Mucosa of rectum (tissue), 2 donors: ENCODE results near the gene PLS3.

Source experiments
- H3K27ac ChIP-seq, 2 donors: one replicate each; pipeline ENCODE4 v1.7.0; 2013; ENCODE audit warnings: inconsistent platforms in 2 of 2, low read depth in 2 of 2, low read length in 2 of 2
- H3K27me3 ChIP-seq, 2 donors: one replicate each; pipeline ENCODE4 v1.7.0; 2013; ENCODE audit warnings: low read length in 2 of 2; ENCODE audit not compliant: control insufficient read depth in 2 of 2, insufficient read depth in 2 of 2
- H3K36me3 ChIP-seq, 2 donors: one replicate each; pipeline ENCODE4 v1.7.0; 2013; ENCODE audit warnings: low read length in 2 of 2; ENCODE audit not compliant: control insufficient read depth in 2 of 2, insufficient read depth in 2 of 2
- H3K4me1 ChIP-seq, 2 donors: one replicate each; pipeline ENCODE4 v1.7.0; 2013; ENCODE audit warnings: low read length in 2 of 2, mild to moderate bottlenecking in 1 of 2; ENCODE audit not compliant: control insufficient read depth in 2 of 2, insufficient read depth in 2 of 2
- H3K4me3 ChIP-seq, 2 donors: one replicate each; pipeline ENCODE4 v1.7.0; 2013; ENCODE audit warnings: low read length in 2 of 2
- H3K9ac ChIP-seq, 2 donors: one replicate each; pipeline ENCODE4 v1.7.0; 2013; ENCODE audit warnings: low read length in 2 of 2, low read depth in 1 of 2, mild to moderate bottlenecking in 1 of 2
- H3K9me3 ChIP-seq, 2 donors: one replicate each; pipeline ENCODE4 v1.7.0; 2013; ENCODE audit warnings: low read length in 2 of 2; ENCODE audit not compliant: control insufficient read depth in 2 of 2
- donor health status: healthy.
- donor health status: Normal muscosa, but diverticular disease.

Gene PLS3

DNA sequence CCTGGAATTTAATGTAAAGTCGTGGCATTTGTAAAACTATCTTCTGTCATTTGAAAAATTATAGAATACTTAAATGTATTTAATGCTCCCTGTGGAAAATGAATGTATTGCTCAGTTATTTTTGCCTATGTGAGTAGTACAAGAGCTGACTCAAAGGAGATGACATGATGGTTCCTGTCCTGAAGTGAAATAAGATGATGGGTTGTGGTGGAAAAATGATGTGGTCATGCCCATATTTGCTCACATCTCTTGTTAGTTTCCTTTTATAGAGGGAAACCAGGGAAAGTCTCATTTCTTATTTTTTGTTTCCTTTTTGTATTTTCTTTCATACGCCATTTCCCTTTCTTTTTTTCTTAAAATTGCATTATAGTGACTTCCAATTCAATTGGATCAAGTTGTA is 23.7 kb downstream of the PLS3 start:
- Histone ChIP-seq H3K9me3 (no peaks in the 10 kb centered on the region), H3K36me3 (no peaks in the 10 kb centered on the region), H3K4me3 (no peak overlapping the region), H3K27me3 (no peaks in the 10 kb centered on the region), H3K9ac (no peak overlapping the region), H3K4me1 (no peaks in the 10 kb centered on the region), H3K27ac (no peak overlapping the region)

DNA sequence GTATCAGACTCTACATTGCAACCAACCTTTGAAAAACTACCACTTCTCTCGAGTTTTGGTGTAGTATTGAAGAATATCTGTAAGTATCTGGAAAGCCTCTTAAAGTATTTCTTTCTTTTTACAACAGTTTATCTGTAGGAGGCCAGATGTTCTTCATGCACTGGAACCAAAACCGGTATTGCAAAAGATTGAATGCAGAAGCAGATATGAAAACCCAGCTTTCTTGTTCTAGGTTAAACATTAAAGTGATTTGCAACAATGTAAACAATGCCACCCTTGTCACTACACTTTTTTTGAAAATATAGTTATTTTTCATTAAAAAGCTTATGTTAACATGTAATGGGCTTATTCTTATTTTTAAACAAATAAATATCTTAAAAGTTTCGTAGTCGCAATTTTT is 27.2 kb downstream of the PLS3 start:
- Histone ChIP-seq H3K9me3 (no peaks in the 10 kb centered on the region), H3K36me3 (no peaks in the 10 kb centered on the region), H3K9ac (no peak overlapping the region), H3K4me3 (no peak overlapping the region), H3K27me3 (peaks cover 0 to 3% of the 10 kb centered on the region in 2 donors), H3K4me1 (no peaks in the 10 kb centered on the region), H3K27ac (no peak overlapping the region)

DNA sequence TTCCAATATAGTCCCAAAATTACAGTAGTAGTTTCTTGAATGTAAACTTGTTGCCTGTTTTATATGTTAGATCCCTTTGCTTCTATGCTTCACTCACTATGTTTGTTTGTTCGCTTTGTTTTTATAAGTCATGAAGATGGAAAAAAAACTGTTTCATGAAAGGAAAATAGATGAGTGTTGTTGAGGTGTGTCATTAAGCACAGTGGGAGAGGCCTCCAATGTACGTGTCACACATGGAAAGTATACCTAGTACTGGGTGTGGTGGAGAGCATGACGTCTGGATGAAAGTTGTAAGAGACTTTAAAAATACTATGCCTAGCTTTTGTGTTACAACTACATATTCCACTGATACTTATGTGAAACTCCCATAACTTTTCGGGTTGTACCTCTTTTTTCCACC is 28.4 kb downstream of the PLS3 start:
- Histone ChIP-seq H3K4me3 (no peak overlapping the region), H3K9me3 (no peaks in the 10 kb centered on the region), H3K4me1 (no peaks in the 10 kb centered on the region), H3K27me3 (peaks cover 0 to 3% of the 10 kb centered on the region in 2 donors), H3K9ac (no peak overlapping the region), H3K27ac (no peak overlapping the region), H3K36me3 (no peaks in the 10 kb centered on the region)

DNA sequence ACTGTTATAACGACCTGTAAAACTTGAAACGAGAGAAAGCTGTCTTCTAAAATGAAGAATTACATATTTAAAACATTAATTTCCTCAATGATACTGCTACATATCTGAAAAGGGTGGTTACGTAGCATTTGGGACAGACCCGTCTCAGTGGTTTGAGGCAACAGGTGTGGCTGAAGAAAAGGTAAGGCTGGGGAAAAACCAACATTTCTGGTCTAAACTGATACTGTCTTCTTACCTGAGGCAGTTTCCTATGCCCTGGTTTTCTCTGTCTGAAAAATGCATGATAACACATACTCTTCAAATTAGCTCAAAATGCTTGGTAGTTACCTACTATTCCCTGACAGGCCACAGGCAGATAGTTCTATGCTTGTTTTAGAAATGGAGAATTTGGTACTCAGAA is 30.4 kb downstream of the PLS3 start:
- H3K4me1 ChIP-seq: no peaks in the 10 kb centered on the region
- no peaks in the 10 kb centered on the region for H3K9me3 ChIP-seq
- H3K27ac ChIP-seq: no peak overlapping the region
- peaks cover 0 to 3% of the 10 kb centered on the region in 2 donors for H3K27me3 ChIP-seq
- no peaks in the 10 kb centered on the region for H3K36me3 ChIP-seq
- no peak overlapping the region for H3K9ac ChIP-seq
- H3K4me3 ChIP-seq: no peak overlapping the region

DNA sequence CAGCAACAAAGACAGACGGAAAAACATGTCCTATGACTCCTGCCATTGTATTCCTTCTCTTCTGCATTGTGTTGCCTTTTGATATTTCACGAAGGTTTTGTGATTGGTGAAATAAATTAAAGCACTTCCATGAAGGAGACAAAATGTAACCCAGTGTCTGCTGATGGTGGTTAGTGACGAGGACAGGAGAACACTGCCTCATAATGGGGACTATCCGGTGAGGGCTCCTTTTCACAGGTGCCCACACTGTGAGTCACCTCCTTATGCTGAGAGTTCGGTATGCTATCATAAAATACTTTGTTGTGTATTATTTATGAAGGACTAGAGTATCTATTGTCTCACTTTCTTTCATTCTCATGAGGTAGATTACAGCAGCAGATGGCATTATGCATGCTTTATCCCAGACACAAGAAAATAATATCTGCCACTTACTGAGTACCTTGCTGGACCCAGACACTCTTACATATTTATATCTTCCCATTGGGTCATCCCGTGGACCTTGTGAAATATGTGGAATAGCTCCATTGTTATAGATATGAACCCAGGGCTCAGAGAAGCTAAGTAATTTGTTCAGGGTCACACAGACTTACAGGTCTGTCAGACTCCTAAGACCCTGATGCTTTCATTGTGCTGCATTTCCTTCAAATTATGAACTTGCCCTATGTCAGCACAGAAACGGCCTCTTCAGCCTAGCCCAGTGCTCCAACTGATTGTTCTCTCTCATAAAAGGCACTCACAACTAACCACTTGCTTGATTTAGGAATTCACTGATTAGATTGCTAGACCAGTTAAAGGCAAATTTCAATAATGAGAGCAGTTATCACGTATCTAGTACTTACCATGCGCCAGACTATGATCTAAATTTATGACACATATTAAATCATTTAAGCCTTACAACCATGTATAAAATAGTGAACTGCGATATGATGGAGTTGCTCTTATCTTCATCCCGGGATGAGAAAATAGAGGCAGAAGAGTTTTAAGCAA is 31.2 kb downstream of the PLS3 start:
- Histone ChIP-seq H3K36me3 (no peaks in the 10 kb centered on the region), H3K9me3 (no peaks in the 10 kb centered on the region), H3K4me1 (no peaks in the 10 kb centered on the region), H3K9ac (no peak overlapping the region), H3K27me3 (peaks cover 0 to 3% of the 10 kb centered on the region in 2 donors), H3K27ac (no peak overlapping the region), H3K4me3 (no peak overlapping the region)

DNA sequence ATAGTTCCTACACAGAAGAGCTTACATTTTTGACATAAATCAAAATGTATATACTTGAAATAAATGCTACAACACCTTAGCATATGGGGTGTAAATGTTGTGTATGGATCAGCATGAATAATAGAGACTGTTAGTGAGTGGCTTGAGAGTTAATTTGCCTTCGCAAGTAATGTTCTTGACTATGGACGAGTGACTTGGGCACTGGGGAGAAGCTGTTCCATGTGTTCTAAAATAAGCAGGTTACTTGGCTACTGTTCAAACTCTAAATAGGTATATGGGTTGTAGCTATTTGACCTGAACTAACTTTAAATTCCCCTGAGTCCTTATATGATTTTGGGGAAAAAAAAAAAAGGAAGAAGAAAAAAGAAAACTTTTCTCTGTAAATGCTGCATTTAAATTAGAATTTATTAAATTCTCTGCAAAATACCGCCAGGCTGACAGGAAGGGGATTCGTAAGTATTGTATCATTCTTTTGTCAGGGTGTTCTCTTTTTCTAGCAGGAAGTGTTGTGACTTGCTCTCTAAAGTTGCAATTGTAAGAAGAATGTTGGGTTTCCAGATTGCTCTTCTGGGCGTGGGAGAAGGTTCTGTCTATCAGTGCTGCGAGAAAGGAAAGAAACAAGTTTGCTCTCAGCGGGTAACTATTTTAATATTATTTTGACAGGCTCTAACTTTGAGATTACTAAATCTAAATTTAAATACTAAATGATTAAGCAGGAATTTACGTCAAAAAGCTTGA is 32.2 kb downstream of the PLS3 start:
- H3K36me3 ChIP-seq: no peaks in the 10 kb centered on the region
- H3K9me3 ChIP-seq: no peaks in the 10 kb centered on the region
- H3K4me3 ChIP-seq: no peak overlapping the region
- peaks cover 0 to 3% of the 10 kb centered on the region in 2 donors for H3K27me3 ChIP-seq
- no peaks in the 10 kb centered on the region for H3K4me1 ChIP-seq
- H3K9ac ChIP-seq: no peak overlapping the region
- no peak overlapping the region for H3K27ac ChIP-seq

DNA sequence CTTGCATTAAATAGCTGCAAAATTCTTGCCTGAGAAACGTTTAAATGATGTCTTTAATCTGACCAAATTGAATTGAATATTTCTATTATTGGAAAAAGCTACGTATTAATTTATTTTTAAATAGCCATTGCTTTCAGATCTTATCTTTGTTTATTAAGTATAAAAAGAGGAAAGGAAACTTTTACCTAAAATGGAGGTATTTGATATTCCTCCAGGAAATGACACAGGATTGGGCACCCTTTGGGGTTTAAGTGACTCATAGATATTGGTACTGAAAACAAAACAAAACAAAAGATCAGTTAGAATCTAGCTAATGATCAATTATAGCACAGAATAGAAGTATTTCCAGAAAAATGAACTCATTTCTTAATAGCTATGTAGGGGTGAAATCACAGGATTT is 34.1 kb downstream of the PLS3 start:
- Histone ChIP-seq H3K27me3 (peaks cover 0 to 3% of the 10 kb centered on the region in 2 donors), H3K4me3 (no peak overlapping the region), H3K4me1 (no peaks in the 10 kb centered on the region), H3K27ac (no peak overlapping the region), H3K9ac (no peak overlapping the region), H3K9me3 (no peaks in the 10 kb centered on the region), H3K36me3 (no peaks in the 10 kb centered on the region)

DNA sequence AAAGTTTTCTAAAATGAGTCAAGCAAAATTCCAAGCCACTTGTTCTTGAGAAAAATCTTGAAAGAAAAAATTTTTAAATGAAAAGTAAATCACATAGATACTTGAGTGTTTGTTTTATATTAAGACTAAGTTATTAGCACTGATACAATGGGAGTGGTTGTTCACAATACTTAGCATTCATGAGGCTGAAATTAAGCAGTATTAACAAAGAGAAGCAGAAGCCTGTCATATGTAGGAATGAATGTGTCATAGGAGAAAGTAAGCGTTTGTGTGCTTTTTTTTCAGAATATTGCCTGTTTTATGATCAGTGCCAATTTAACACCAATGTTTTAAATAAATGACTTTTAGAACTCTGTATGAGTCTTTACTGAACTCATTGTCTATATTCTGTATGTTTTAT is 37.6 kb downstream of the PLS3 start:
- Histone ChIP-seq H3K27me3 (peaks cover 0 to 5% of the 10 kb centered on the region in 2 donors), H3K4me1 (no peaks in the 10 kb centered on the region), H3K9me3 (no peaks in the 10 kb centered on the region), H3K36me3 (no peaks in the 10 kb centered on the region), H3K9ac (no peak overlapping the region), H3K4me3 (no peak overlapping the region), H3K27ac (no peak overlapping the region)

DNA sequence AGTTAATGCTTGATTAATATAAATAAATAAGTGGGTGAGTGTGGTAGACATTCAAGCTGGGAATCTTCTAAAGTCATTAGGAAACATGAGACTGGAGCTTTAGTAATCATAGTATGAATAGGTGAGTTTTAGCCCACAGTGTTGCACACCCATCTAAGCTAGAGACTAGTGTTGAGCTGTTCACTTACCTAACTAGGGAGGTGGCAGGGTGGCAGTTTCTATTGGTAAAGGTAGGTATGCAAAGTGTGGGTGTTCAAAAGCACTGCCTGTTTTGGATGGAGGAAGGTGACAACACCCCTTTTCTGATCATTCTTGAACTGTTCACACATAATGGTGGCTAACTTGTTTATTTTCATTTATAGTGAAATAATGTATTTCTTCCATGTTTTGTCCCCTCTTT is 41.3 kb downstream of the PLS3 start:
- H3K4me1 ChIP-seq: no peaks in the 10 kb centered on the region
- no peaks in the 10 kb centered on the region for H3K9me3 ChIP-seq
- no peak overlapping the region for H3K9ac ChIP-seq
- H3K4me3 ChIP-seq: no peak overlapping the region
- H3K27ac ChIP-seq: no peak overlapping the region
- H3K36me3 ChIP-seq: no peaks in the 10 kb centered on the region
- peaks cover 0 to 5% of the 10 kb centered on the region in 2 donors for H3K27me3 ChIP-seq

DNA sequence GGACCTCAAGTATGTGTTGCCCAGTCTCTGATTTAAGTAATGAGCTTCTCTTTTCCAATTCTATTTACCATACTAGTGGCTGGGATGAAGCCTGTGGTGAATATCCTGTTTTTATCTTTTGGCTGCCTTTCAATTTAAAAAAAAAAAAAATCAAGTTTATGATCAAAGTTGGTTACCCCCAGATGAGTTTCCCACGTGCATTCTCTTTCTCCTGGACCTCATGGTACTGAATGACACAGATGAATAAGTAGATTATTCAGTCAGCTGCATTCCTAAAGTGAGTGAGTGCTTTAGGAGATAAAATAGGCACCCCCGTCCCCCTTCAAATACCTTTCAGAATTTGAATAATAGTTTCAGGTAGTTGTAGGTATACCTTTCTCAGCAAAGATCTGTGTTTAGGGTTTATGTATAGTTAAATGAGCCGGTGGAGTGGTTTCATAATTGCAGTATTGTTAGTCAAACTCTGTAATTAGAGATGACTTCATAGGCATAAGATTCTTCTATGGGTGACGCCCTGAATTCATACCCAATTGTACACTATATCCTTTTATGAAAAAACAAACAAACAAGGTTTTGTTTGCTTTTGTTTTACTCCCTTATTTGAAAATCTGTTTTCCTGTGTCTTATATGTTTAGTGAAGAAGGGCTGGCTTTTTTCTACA is 41.9 kb downstream of the PLS3 start:
- Histone ChIP-seq H3K4me3 (no peak overlapping the region), H3K9me3 (no peaks in the 10 kb centered on the region), H3K36me3 (no peaks in the 10 kb centered on the region), H3K27me3 (peaks cover 0 to 5% of the 10 kb centered on the region in 2 donors), H3K9ac (no peak overlapping the region), H3K4me1 (no peaks in the 10 kb centered on the region), H3K27ac (no peak overlapping the region)
